NCI-H187 (cell line): ENCODE data around the gene PORCN.
"Not testable (repeated sequence)": the region's sequence is repeated elsewhere in the genome, so short reads cannot be mapped to it uniquely, and the experiment has no call there.

ENCODE experiments used
- DNase-seq, 2 experiments: peaks; one replicate each; lab custom pipeline; 2025; lab: John Stamatoyannopoulos, UW

PORCN gene

DNA sequence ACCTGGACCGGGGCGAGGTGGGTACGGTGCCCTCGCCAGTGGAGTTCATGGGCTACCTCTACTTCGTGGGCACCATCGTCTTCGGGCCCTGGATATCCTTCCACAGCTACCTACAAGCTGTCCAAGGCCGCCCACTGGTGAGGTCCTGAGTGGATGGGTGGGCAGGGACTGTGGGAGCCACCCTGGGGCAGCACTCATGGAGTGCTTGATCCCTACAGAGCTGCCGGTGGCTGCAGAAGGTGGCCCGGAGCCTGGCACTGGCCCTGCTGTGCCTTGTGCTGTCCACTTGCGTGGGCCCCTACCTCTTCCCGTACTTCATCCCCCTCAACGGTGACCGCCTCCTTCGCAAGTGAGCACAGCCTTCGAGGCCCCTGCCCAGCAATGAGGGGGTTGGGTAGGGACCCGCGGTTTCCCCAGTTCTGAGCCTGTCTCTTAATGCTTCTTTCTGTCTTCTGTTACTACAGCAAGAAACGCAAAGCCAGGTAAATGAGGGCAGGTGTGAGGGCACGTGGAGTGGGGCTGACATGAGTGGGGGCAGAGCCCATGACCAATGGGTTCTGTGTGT, 3.7 kb downstream of the PORCN start:
- no peak for DNase-seq

DNA sequence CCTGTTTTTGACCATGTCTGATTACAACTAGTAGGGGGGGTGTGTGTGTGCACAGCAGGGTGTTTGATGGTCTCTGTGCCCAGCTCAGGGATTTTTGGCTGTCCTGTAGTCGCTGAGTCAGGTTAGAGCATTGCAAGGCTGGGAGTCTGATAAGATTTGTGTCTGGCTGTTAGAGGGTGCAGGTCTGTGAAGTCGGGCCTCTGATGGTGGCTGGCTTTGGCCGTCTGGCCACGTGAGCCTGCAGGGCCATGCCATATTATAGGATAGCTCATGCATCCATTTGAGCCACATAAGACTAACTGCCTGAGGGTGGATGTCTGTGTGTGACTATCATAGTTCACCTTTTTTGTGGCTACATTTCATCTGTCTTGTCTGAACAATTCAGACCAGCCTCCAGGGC, 4.9 kb downstream of the PORCN start:
- no peak for DNase-seq

GRCh38 chrX:48514126-48514806, 5.5 kb downstream of the PORCN start:
- no peak for DNase-seq

GRCh38 chrX:48514868-48515460, 6.2 kb downstream of the PORCN start:
- no peak for DNase-seq

- DNase-seq: no peak
Measured at GRCh38 chrX:48515842-48516241, 7.0 kb downstream of the PORCN start.

- DNase-seq: no peak
Measured at GRCh38 chrX:48516285-48516684, 7.5 kb downstream of the PORCN start.

DNA sequence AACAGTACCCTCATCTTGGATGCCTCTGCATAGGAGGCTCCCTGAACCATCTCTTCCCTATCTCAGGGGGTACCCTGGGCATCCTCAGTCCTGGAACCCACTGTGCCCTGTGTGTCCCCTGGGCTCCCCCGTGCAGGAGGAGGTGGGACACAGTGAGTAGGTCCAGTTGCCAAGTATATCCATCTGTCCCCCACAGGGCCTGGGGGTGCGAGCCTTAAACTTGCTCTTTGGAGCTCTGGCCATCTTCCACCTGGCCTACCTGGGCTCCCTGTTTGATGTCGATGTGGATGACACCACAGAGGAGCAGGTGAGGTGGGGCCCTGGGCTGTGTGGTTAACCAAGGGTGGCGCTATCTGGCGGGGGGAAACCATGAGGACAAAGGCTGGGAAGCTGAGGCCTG, 8.2 kb downstream of the PORCN start:
- DNase-seq: no peak

GRCh38 chrX:48519481-48519880, 10.7 kb downstream of the PORCN start:
- not testable (repeated sequence) for DNase-seq

DNA sequence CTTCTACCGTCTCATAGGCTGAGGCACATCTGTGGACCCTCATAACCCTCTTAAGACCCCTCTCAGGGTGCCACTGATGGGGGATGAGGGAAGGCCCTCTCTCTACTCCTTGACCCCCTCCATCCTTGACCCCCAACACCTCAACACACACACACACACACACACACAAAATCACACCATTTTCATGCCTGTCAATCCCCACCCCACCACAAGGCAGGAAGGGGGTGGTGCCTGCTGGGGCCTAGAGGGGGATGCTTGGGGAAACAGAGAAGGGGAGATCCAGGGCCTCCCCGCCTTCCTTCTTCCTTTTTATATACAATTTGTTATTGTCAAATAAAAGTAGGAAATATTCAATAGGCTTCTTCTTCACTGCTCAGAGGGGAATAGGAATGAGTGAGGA, 11.7 kb downstream of the PORCN start:
- no peak for DNase-seq

GRCh38 chrX:48520976-48521352, 12.2 kb downstream of the PORCN start:
- DNase-seq: no peak

DNA sequence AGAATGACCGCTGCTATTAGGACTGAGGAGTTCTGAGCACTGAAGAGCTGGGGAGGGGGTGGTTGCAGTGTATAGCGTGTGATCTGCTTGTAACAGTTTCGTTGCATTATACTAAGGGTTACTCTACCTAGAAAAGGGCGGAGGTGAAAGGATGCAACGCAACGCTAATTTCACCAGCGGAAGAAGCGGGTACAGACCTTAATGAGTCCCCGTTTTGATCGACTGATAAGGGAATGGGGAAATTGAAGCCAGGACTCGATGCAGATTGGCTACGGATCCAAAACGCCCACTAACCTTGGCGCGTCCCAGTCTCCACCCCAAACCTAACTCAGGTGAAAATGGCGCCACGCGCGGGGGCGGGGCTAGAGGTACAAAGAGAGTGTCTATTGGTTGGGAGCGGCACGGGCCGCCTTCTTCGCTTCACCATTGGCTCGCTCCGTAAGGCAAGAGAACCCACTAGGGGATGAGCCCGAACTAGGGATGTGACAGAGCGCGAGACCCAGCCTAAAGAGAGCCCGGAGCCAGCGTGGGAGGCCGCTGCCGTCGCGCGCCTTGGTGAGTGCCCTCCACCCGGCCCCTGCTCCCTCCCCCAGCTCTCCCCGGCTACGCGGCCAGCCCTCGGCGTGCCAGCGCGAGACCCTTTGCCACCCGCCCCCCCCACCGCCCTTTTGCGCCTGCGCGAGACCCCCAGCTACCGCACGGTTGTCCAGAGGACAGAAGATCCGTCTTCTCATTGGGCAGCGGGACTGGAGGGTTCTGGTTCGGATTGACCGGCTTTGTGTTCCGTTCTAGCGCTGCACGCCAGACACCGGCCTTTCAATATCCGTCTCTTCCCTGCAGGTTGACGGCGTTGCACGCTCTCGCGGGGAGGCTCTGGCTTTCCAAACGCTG, 12.8 kb downstream of the PORCN start, which contains the start of gene EBP:
Gene EBP, plus strand, starts transcription at position 456 of the 891 bp plus-strand sequence. CDS start 1,964 bp downstream, outside the sequence.
- DNase-seq: peak; percentile 90 to 93

- DNase-seq: no peak
Measured at GRCh38 chrX:48522291-48522690, 13.5 kb downstream of the PORCN start.

DNA sequence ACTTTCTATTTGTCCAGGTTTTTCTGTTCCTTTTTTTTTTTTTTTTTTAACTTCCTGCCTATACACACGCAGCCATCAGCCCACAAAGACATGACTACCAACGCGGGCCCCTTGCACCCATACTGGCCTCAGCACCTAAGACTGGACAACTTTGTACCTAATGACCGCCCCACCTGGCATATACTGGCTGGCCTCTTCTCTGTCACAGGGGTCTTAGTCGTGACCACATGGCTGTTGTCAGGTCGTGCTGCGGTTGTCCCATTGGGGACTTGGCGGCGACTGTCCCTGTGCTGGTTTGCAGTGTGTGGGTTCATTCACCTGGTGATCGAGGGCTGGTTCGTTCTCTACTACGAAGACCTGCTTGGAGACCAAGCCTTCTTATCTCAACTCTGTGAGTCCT, 14.9 kb downstream of the PORCN start:
- no peak for DNase-seq

DNA sequence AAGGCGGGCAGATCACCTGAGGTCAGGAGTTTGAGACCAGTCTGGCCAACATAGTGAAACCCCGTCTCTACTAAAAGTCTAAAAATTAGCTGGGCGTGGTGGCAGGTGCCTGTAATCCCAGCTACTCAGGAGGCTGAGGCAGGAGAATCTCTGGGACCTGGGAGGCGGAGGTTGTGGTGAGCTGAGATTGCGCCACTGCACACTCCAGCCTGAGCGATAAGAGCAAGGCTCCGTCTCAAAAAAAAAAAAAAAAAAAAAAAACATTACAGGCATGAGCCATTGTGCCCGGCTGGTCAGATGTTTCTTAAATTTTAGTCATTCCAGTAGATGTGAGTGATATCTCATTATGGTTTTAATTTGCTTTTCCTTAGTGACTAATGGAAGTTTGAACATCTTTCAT, 17.1 kb downstream of the PORCN start:
- not testable (repeated sequence) for DNase-seq

DNA sequence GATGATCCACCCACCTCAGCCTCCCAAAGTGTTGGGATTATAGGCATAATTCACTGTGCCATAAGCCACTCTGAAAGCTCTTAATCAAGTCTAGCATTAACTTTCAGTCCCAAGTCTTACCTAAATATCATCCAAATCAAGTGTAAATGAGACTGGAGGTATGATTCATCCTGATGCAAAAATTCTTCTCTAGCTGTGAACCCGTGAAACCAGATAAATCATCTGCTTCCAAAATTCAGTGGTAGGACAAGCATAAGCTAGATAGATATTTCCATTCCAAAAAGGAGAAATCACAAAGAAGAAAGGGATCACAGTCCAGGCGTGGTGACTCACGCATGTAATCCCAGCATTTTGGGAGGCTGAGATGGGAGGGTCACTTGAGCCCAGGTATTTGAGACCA, 21.9 kb downstream of the PORCN start:
- DNase-seq: no peak

- no peak for DNase-seq
Measured at GRCh38 chrX:48531358-48531959, 22.7 kb downstream of the PORCN start.

DNA sequence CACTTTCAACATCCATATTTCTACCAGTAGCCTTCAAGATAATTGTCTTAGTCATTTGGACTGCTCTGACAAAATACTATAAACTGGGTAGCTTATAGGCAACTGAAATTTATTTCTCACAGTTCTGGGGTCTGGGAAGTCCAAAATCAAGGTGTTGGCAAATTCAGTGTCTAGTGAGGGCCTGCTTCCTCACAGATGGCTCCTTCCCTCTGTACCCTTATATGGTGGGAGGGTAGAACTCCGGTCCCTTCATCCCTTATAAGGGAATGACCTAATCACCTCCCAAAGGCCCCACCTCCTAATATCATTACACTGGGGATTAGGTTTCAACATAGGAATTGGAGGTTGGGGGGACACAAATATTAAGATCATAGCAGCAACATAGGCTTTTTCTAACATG, 23.4 kb downstream of the PORCN start:
- no peak for DNase-seq

- no peak for DNase-seq
Measured at GRCh38 chrX:48533165-48533564, 24.4 kb downstream of the PORCN start.

DNA sequence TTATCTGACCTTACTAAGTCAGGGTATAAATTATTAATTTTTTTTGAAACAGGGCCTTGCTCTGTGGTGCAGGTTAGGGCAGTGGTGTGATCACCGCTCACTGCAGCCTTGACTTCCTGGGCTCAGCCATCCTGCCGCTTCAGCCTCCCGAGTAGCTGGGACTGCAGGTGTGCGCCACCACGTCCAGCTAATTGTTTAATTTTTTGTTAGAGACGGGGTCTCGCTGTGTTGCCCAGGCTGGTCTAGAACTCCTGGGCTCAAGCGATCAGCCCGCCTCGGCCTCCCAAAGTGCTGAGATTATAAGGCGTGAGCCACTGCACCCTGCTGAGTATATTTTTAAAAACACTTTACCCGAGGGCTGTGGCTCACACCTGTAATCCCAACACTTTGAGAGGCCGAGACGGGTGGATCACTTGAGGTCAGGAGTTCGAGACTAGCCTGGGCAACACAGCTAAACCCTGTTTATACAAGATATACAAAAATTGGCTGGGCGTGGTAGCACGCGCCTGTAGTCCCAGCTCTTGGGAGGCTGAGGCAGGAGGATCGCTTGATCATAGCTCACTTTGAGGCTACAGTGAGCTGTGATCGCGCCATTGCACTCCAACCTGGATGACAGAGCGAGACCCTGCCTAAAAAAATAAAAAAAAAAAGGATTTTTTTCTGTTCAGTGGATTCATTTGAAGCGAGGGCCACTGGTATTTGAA, 30.0 kb downstream of the PORCN start:
- DNase-seq: no peak

GRCh38 chrX:48539345-48540027, 30.7 kb downstream of the PORCN start, which contains the start of gene TBC1D25:
TBC1D25 (plus strand) TSS chrX:48539714; CDS start chrX:48539798, 84 bp downstream.
- peak; percentile 91 to 94 for DNase-seq

DNA sequence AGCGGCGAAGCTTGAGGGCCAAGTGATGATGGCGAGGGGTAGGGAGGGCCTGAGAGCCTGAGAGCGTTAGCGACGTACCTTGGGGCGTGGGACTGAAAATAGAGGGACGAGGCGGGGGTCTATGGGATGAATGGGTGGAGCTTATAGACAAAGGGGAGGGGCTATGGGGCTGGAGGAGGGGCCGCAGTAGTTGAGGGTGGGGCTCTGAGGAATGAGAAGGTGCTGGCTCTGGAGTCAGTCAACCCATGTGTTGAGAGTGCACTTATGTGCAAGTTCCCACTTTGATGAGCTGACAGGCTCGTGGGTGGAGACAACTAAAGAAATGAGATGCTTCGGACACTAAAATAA, 31.2 kb downstream of the PORCN start:
- DNase-seq: peak in 1 of 2 experiments; percentile 70
